ENCODE data around the gene SHPK.
A peak's percentile ranks its signal among the peaks of the same experiment; 100 is the strongest.
"Not testable (repeated sequence)": the region's sequence is repeated elsewhere in the genome, so short reads cannot be mapped to it uniquely, and the experiment has no call there.

SHPK gene

DNA sequence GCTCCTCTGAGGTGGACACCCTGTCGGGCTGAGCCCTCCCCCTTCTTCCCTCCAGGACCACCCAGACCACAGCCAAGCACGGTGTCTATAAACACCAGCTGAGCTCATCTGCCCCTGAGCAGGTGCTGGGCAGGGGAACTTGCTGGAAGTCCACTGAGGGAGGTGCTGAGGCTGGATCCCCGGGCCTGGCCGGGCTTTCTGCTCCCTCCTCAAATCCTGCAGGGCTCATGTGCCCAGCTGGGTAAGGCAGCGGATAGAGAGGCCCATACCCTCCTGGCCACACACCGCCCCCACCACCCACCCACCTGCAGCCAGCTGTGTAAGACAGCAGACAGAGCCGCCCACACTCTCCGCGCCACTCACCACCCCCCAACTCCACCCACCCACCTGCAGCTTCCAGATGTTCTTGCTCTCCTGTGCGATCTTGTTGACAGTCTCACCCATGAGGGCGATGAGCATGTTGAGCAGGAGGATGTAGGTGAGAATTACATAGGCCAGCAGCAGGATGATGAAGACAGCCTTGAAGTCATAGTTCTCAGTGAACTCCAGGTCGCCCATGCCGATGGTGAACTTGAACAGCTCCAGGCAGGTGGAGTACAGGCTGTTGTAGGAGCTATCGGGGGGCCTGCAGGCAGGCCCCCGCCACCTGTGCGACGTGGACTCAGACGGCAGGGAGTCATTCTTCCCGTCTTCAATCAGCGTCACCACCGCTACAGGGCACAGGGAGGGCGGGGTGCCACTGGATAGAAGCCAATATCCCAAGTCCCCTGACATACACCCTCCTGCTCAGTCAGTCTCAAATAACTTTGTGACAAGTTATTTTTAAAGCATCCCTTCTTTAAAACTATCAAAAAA lies 62.6 kb downstream of the SHPK start:
- H3K27me3 ChIP-seq (ENCODE audit: control insufficient read depth in 1 of 2, insufficient read depth in 2 of 2, low read length in 2 of 2) = no peaks in the 10 kb centered on the region
- peaks cover 13 to 45% of the 10 kb centered on the region in 2 donors for H3K36me3 ChIP-seq (ENCODE audit: control insufficient read depth in 1 of 2, insufficient read depth in 2 of 2, low read length in 2 of 2)
- H3K9me3 ChIP-seq (ENCODE audit: control insufficient read depth in 1 of 2, low read length in 2 of 2) = no peaks in the 10 kb centered on the region
- no peak overlapping the region for H3K4me3 ChIP-seq (ENCODE audit: low read depth in 1 of 2, low read length in 2 of 2)
- no peaks in the 10 kb centered on the region for H3K4me1 ChIP-seq (ENCODE audit: control insufficient read depth in 1 of 2, insufficient read depth in 2 of 2, low read length in 2 of 2)
- no peak overlapping the region for H3K9ac ChIP-seq (ENCODE audit: low read depth in 1 of 2, low read length in 2 of 2)
- no peak overlapping the region for H3K27ac ChIP-seq (ENCODE audit: low read depth, low read length)

GRCh38 chr17:3572231-3572630 lies 63.8 kb downstream of the SHPK start:
- no peaks in the 10 kb centered on the region for H3K4me1 ChIP-seq (ENCODE audit: control insufficient read depth in 1 of 2, insufficient read depth in 2 of 2, low read length in 2 of 2)
- no peak overlapping the region for H3K27ac ChIP-seq (ENCODE audit: low read depth, low read length)
- no peaks in the 10 kb centered on the region for H3K27me3 ChIP-seq (ENCODE audit: control insufficient read depth in 1 of 2, insufficient read depth in 2 of 2, low read length in 2 of 2)
- no peak overlapping the region for H3K4me3 ChIP-seq (ENCODE audit: low read depth in 1 of 2, low read length in 2 of 2)
- no peaks in the 10 kb centered on the region for H3K9me3 ChIP-seq (ENCODE audit: control insufficient read depth in 1 of 2, low read length in 2 of 2)
- H3K36me3 ChIP-seq (ENCODE audit: control insufficient read depth in 1 of 2, insufficient read depth in 2 of 2, low read length in 2 of 2) = peaks cover 7 to 43% of the 10 kb centered on the region in 2 donors
- no peak overlapping the region for H3K9ac ChIP-seq (ENCODE audit: low read depth in 1 of 2, low read length in 2 of 2)

GRCh38 chr17:3571043-3571900 lies 64.8 kb downstream of the SHPK start:
- no peak overlapping the region for H3K27ac ChIP-seq (ENCODE audit: low read depth, low read length)
- no peaks in the 10 kb centered on the region for H3K9me3 ChIP-seq (ENCODE audit: control insufficient read depth in 1 of 2, low read length in 2 of 2)
- no peak overlapping the region for H3K4me3 ChIP-seq (ENCODE audit: low read depth in 1 of 2, low read length in 2 of 2)
- H3K9ac ChIP-seq (ENCODE audit: low read depth in 1 of 2, low read length in 2 of 2) = no peak overlapping the region
- H3K27me3 ChIP-seq (ENCODE audit: control insufficient read depth in 1 of 2, insufficient read depth in 2 of 2, low read length in 2 of 2) = no peaks in the 10 kb centered on the region
- H3K36me3 ChIP-seq (ENCODE audit: control insufficient read depth in 1 of 2, insufficient read depth in 2 of 2, low read length in 2 of 2) = peaks cover 5 to 45% of the 10 kb centered on the region in 2 donors
- no peaks in the 10 kb centered on the region for H3K4me1 ChIP-seq (ENCODE audit: control insufficient read depth in 1 of 2, insufficient read depth in 2 of 2, low read length in 2 of 2)

GRCh38 chr17:3569534-3570137 lies 66.4 kb downstream of the SHPK start:
- Histone ChIP-seq H3K4me3 (ENCODE audit: low read depth in 1 of 2, low read length in 2 of 2) (no peak overlapping the region), H3K9me3 (ENCODE audit: control insufficient read depth in 1 of 2, low read length in 2 of 2) (no peaks in the 10 kb centered on the region), H3K9ac (ENCODE audit: low read depth in 1 of 2, low read length in 2 of 2) (no peak overlapping the region), H3K4me1 (ENCODE audit: control insufficient read depth in 1 of 2, insufficient read depth in 2 of 2, low read length in 2 of 2) (no peaks in the 10 kb centered on the region), H3K36me3 (ENCODE audit: control insufficient read depth in 1 of 2, insufficient read depth in 2 of 2, low read length in 2 of 2) (peaks cover 5 to 44% of the 10 kb centered on the region in 2 donors), H3K27me3 (ENCODE audit: control insufficient read depth in 1 of 2, insufficient read depth in 2 of 2, low read length in 2 of 2) (no peaks in the 10 kb centered on the region), H3K27ac (ENCODE audit: low read depth, low read length) (no peak overlapping the region)

DNA sequence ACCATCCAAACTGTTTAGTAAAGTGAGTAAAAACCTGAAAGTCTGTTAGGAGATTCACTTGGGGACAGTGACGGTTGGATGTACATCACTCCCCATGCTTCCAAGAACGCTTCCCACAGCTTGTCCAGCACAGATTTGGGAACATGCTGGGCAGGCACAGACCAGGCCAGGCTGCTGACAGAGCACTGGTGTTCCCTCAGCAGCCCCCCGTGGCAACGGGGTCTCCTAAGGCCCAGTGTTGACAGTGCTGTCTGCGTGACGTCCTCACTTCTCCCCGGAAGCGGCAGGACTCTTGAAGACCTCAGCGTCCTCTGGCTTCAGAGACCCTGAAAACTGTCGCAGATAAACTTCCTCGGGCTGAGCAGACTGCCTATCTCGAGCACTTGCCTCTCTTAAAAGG lies 69.5 kb downstream of the SHPK start:
- H3K9me3 ChIP-seq (ENCODE audit: control insufficient read depth in 1 of 2, low read length in 2 of 2) = no peaks in the 10 kb centered on the region
- H3K9ac ChIP-seq (ENCODE audit: low read depth in 1 of 2, low read length in 2 of 2) = no peak overlapping the region
- no peaks in the 10 kb centered on the region for H3K4me1 ChIP-seq (ENCODE audit: control insufficient read depth in 1 of 2, insufficient read depth in 2 of 2, low read length in 2 of 2)
- H3K4me3 ChIP-seq (ENCODE audit: low read depth in 1 of 2, low read length in 2 of 2) = no peak overlapping the region
- no peak overlapping the region for H3K27ac ChIP-seq (ENCODE audit: low read depth, low read length)
- H3K27me3 ChIP-seq (ENCODE audit: control insufficient read depth in 1 of 2, insufficient read depth in 2 of 2, low read length in 2 of 2) = no peaks in the 10 kb centered on the region
- peaks cover 4 to 30% of the 10 kb centered on the region in 2 donors for H3K36me3 ChIP-seq (ENCODE audit: control insufficient read depth in 1 of 2, insufficient read depth in 2 of 2, low read length in 2 of 2)

DNA sequence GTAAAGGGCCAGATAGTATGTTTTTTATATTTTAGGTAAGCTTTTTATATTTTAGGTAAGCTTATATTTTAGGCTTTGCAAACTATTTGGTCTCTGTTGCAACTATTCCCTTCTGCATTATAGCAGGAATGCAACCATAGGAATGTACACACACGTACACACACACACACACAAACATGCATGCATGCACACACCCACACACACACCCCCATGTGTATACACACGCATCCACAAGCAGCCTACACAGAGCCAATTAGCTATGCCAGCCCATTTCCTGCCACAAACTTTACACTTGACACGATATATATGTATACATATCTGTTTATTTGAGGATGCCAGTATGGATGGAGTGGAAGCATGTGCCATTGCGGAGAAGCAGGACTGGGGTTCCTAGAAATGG lies 70.9 kb downstream of the SHPK start:
- no peaks in the 10 kb centered on the region for H3K9me3 ChIP-seq (ENCODE audit: control insufficient read depth in 1 of 2, low read length in 2 of 2)

DNA sequence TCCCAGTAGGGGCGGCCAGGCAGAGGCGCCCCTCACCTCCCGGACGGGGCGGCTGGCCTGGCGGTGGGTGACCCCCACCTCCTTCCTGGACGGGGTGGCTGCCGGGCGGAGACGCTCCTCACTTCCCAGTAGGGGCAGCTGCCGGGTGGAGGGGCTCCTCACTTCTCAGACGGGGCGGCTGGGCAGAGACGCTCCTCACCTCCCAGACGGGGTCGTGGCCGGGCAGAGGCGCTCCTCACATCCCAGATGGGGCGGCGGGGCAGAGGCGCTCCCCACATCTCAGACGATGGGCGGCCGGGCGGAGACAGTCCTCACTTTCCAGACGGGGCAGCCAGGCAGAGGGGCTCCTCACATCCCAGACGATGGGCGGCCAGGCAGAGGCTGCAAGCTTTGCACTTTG lies 71.8 kb downstream of the SHPK start:
- H3K27ac ChIP-seq (ENCODE audit: low read depth, low read length); H3K4me1 ChIP-seq (ENCODE audit: control insufficient read depth in 1 of 2, insufficient read depth in 2 of 2, low read length in 2 of 2); H3K9ac ChIP-seq (ENCODE audit: low read depth in 1 of 2, low read length in 2 of 2); H3K27me3 ChIP-seq (ENCODE audit: control insufficient read depth in 1 of 2, insufficient read depth in 2 of 2, low read length in 2 of 2); H3K9me3 ChIP-seq (ENCODE audit: control insufficient read depth in 1 of 2, low read length in 2 of 2); H3K4me3 ChIP-seq (ENCODE audit: low read depth in 1 of 2, low read length in 2 of 2): not testable (repeated sequence)
- H3K36me3 ChIP-seq (ENCODE audit: control insufficient read depth in 1 of 2, insufficient read depth in 2 of 2, low read length in 2 of 2) = peaks cover 0 to 18% of the 10 kb centered on the region in 2 donors

More for the DNA sequence above, 70.9 kb downstream of the SHPK start:
- no peak overlapping the region for H3K4me3 ChIP-seq (ENCODE audit: low read depth in 1 of 2, low read length in 2 of 2)
- H3K27me3 ChIP-seq (ENCODE audit: control insufficient read depth in 1 of 2, insufficient read depth in 2 of 2, low read length in 2 of 2) = no peaks in the 10 kb centered on the region
- no peak overlapping the region for H3K9ac ChIP-seq (ENCODE audit: low read depth in 1 of 2, low read length in 2 of 2)
- H3K4me1 ChIP-seq (ENCODE audit: control insufficient read depth in 1 of 2, insufficient read depth in 2 of 2, low read length in 2 of 2) = no peaks in the 10 kb centered on the region
- no peak overlapping the region for H3K27ac ChIP-seq (ENCODE audit: low read depth, low read length)
- H3K36me3 ChIP-seq (ENCODE audit: control insufficient read depth in 1 of 2, insufficient read depth in 2 of 2, low read length in 2 of 2) = peaks cover 0 to 22% of the 10 kb centered on the region in 2 donors

DNA sequence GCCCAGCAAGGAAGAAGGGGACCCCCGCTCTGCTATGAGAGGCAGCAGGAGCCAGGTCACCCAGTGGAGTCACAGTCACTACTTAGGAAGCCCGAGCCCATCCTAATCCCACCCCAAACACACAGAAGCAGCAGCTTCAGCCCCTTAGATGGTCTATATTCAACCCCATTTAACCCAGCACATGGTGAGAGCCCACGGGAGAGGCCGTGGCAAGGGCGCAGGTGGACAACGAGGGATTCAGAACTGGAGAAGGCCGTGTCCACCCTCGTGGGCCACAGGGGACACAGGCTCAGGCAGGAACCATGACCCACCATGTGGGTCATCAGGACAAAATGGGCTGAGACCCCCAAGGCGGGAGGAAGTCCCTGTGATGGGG lies 76.8 kb downstream of the SHPK start:
- Histone ChIP-seq H3K9me3 (ENCODE audit: control insufficient read depth in 1 of 2, low read length in 2 of 2) (no peaks in the 10 kb centered on the region), H3K36me3 (ENCODE audit: control insufficient read depth in 1 of 2, insufficient read depth in 2 of 2, low read length in 2 of 2) (no peaks in the 10 kb centered on the region), H3K9ac (ENCODE audit: low read depth in 1 of 2, low read length in 2 of 2) (no peak overlapping the region), H3K27me3 (ENCODE audit: control insufficient read depth in 1 of 2, insufficient read depth in 2 of 2, low read length in 2 of 2) (no peaks in the 10 kb centered on the region), H3K4me1 (ENCODE audit: control insufficient read depth in 1 of 2, insufficient read depth in 2 of 2, low read length in 2 of 2) (peaks cover 23 to 31% of the 10 kb centered on the region in 2 donors), H3K27ac (ENCODE audit: low read depth, low read length) (peak overlapping the region; percentile 33), H3K4me3 (ENCODE audit: low read depth in 1 of 2, low read length in 2 of 2) (no peak overlapping the region)

DNA sequence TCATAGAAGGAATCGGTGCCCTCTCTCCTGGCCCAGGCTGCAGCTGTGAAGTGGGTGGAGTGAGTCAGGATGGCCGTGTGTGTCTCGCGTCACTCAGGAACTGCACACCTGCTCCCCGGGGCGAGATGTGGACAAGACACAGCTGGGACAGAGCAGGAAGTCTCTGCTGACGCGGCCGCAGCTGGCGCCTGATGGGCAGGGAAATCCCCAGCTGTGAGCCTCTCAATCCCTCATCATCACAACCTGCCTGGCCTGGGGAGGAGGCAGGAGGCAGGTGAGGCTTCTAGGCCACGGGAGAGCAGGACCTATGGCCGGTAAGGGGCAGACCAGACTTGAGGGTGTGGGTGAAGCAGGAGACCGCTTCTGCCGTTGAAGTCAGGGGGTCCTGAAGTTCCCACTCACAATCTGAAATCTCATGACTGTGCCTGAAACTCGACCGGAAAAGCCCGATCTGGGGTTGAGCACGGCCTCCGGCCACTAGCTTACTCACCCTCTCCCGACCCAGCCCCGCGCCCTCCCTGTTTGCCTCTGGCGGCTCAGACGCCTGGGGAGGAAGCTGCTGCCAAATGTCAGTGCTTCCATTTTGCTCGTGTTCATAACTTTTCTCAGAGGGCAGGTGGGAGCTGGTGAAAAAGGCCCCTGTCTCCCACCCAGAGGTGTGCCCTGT lies 77.3 kb downstream of the SHPK start:
- H3K36me3 ChIP-seq (ENCODE audit: control insufficient read depth in 1 of 2, insufficient read depth in 2 of 2, low read length in 2 of 2) = no peaks in the 10 kb centered on the region
- H3K9ac ChIP-seq (ENCODE audit: low read depth in 1 of 2, low read length in 2 of 2) = peak overlapping the region in 1 of 2 donors; percentile 38
- H3K27me3 ChIP-seq (ENCODE audit: control insufficient read depth in 1 of 2, insufficient read depth in 2 of 2, low read length in 2 of 2) = no peaks in the 10 kb centered on the region
- H3K9me3 ChIP-seq (ENCODE audit: control insufficient read depth in 1 of 2, low read length in 2 of 2) = no peaks in the 10 kb centered on the region
- peak overlapping the region in 1 of 2 donors; percentile 36 for H3K4me3 ChIP-seq (ENCODE audit: low read depth in 1 of 2, low read length in 2 of 2)
- peak overlapping the region; percentile 33 for H3K27ac ChIP-seq (ENCODE audit: low read depth, low read length)
- peaks cover 23 to 31% of the 10 kb centered on the region in 2 donors for H3K4me1 ChIP-seq (ENCODE audit: control insufficient read depth in 1 of 2, insufficient read depth in 2 of 2, low read length in 2 of 2)
